SK-N-SH (cell line): ENCODE measurements around the gene PIEZO2. TPM values are rescaled to one million over a fixed set of nuclear protein-coding genes. Genes with fewer than 3 reads are reported as not detected.

ENCODE experiments used
- CTCF ChIA-PET: fragments of 300-600, 350-600 bp; formaldehyde crosslinking; extraction: SDS; loops from one replicate; lab custom pipeline; 2021; lab: Yijun Ruan, JAX
- POLR2A ChIA-PET: fragments of 350-600 bp; sonication (Branson Sonifier 250); formaldehyde crosslinking; extraction: SDS; loops from one replicate; lab custom pipeline; 2020; ENCODE audit warnings: antibody characterized with exemption, inconsistent platforms; lab: Yijun Ruan, JAX
- DNase-seq: peaks from one replicate; pipeline ENCODE4 v3.0.0; 2012
- H2AFZ ChIP-seq: fragments of 200-600 bp; sonication (generic); 2 replicates; pipeline ENCODE4 v1.8.1; 2016; ENCODE audit warnings: antibody characterized with exemption, mild to moderate bottlenecking, low read depth
- H3F3A ChIP-seq: fragments of 200-600 bp; sonication (generic); replicated peaks from 2 replicates; pipeline ENCODE3; 2016; ENCODE audit warnings: antibody characterized with exemption, mild to moderate bottlenecking; ENCODE audit not compliant: insufficient read depth
- H3K27ac ChIP-seq, 2 experiments: fragments of 200-500 bp in 1 of 2; fragments of 200-600 bp in 1 of 2; sonication (Bioruptor generic) in 1 of 2; sonication (generic), shearing (Covaris generic) in 1 of 2; 2 replicates each; pipeline versions ENCODE4 v1.5.1 to v1.6.1; 2014 to 2016; ENCODE audit warnings: low read depth in 2 of 2, inconsistent platforms in 1 of 2, low read length in 1 of 2, mild to moderate bottlenecking in 1 of 2, mixed read lengths in 1 of 2
- H3K27me3 ChIP-seq: fragments of 200-600 bp; sonication (generic), shearing (Covaris generic); 2 replicates; pipeline ENCODE4 v1.6.1; 2016; ENCODE audit warnings: mixed run types; ENCODE audit not compliant: insufficient read depth
- H3K36me3 ChIP-seq, 2 experiments: fragments of 200-500 bp in 1 of 2; fragments of 200-600 bp in 1 of 2; sonication (Bioruptor generic) in 1 of 2; sonication (generic) in 1 of 2; replicated peaks in 1 of 2; 2 replicates each; pipeline versions ENCODE3 to v1.5.1; 2014 to 2016; ENCODE audit warnings: low read length in 1 of 2, mild to moderate bottlenecking in 1 of 2; ENCODE audit not compliant: insufficient read depth in 2 of 2, control insufficient read depth in 1 of 2
- H3K4me1 ChIP-seq, 2 experiments: fragments of 200-500 bp in 1 of 2; fragments of 200-600 bp in 1 of 2; sonication (Bioruptor generic) in 1 of 2; sonication (generic), shearing (Covaris generic) in 1 of 2; 2 replicates each; pipeline versions ENCODE4 v1.5.1 to v1.6.1; 2014 to 2016; ENCODE audit warnings: low read depth in 1 of 2, low read length in 1 of 2, mixed run types in 1 of 2; ENCODE audit not compliant: insufficient read depth in 2 of 2, control insufficient read depth in 1 of 2
- H3K4me2 ChIP-seq: fragments of 200-600 bp; sonication (generic), shearing (Covaris generic); 2 replicates; pipeline ENCODE4 v1.6.1; 2017; ENCODE audit warnings: mixed run types
- H3K4me3 ChIP-seq, 2 experiments: fragments of 200-500 bp in 1 of 2; fragments of 200-600 bp in 1 of 2; sonication (Bioruptor generic) in 1 of 2; sonication (generic), shearing (Covaris generic) in 1 of 2; 2 replicates each; pipeline versions ENCODE4 v1.5.1 to v1.8.1; 2014 to 2016; ENCODE audit warnings: low read depth in 2 of 2, inconsistent platforms in 1 of 2, low read length in 1 of 2, mild to moderate bottlenecking in 1 of 2, mixed read lengths in 1 of 2, moderate library complexity in 1 of 2
- H3K79me2 ChIP-seq: fragments of 200-600 bp; sonication (generic); 2 replicates; pipeline ENCODE4 v1.8.1; 2017; ENCODE audit warnings: mild to moderate bottlenecking; ENCODE audit not compliant: insufficient read depth
- H3K9ac ChIP-seq: fragments of 200-600 bp; sonication (generic); 2 replicates; pipeline ENCODE4 v1.6.1; 2017; ENCODE audit warnings: mixed run types
- H3K9me2 ChIP-seq: fragments of 200-600 bp; sonication (generic); 2 replicates; pipeline ENCODE4 v1.6.1; 2017; ENCODE audit warnings: mixed run types
- H3K9me3 ChIP-seq: fragments of 200-600 bp; sonication (generic); 2 replicates; pipeline ENCODE4 v1.6.1; 2017; ENCODE audit warnings: mixed run types, mild to moderate bottlenecking, moderate library complexity
- H4K20me1 ChIP-seq: fragments of 200-600 bp; sonication (generic); 2 replicates; pipeline ENCODE4 v1.6.1; 2017; ENCODE audit warnings: mild to moderate bottlenecking, mixed run types; ENCODE audit not compliant: insufficient read depth
- CHD2 ChIP-seq: fragments of 150-350 bp; IDR thresholded peaks from 2 replicates; pipeline ENCODE4 v1.6.1; 2018; ENCODE audit warnings: low read length; ENCODE audit not compliant: partially characterized antibody
- CTCF ChIP-seq: fragments of 200-600 bp; sonication (generic); IDR thresholded peaks from 2 replicates; pipeline ENCODE4 v1.6.1; 2017; ENCODE audit warnings: antibody characterized with exemption, mild to moderate bottlenecking, moderate library complexity
- EP300 ChIP-seq, 2 experiments: IDR thresholded peaks; 2 replicates each; pipeline versions ENCODE4 v1.4.0 to v1.6.1; 2012; ENCODE audit warnings: borderline replicate concordance in 1 of 2, low read depth in 1 of 2, low read length in 1 of 2
- EZH2phosphoT487 ChIP-seq: fragments of 200-600 bp; sonication (generic); IDR thresholded peaks from 2 replicates; pipeline ENCODE4 v1.6.1; 2017; ENCODE audit warnings: low read depth, mixed run types, mild to moderate bottlenecking, antibody characterized with exemption, moderate library complexity, borderline replicate concordance
- FOSL2 ChIP-seq: IDR thresholded peaks from 2 replicates; pipeline ENCODE4 v1.4.0; 2012; ENCODE audit warnings: low read depth, mild to moderate bottlenecking, moderate library complexity, borderline replicate concordance
- GABPA ChIP-seq: IDR thresholded peaks from 2 replicates; pipeline ENCODE4 v1.4.0; 2012; ENCODE audit warnings: low read depth, mild to moderate bottlenecking
- GATA2 ChIP-seq: sonication (generic); formaldehyde crosslinking; IDR thresholded peaks from 2 replicates; pipeline ENCODE4 v1.5.0; 2020; ENCODE audit warnings: mild to moderate bottlenecking, missing genetic modification reagents
- JUND ChIP-seq: IDR thresholded peaks from 2 replicates; pipeline ENCODE4 v1.4.0; 2012
- MAX ChIP-seq: IDR thresholded peaks from 2 replicates; pipeline ENCODE4 v1.4.0; 2012; ENCODE audit warnings: low read depth
- MEF2A ChIP-seq: IDR thresholded peaks from 2 replicates; pipeline ENCODE4 v1.4.0; 2012; ENCODE audit warnings: low read depth, borderline replicate concordance
- MXI1 ChIP-seq: IDR thresholded peaks from 2 replicates; pipeline ENCODE4 v1.6.1; 2012; ENCODE audit warnings: mild to moderate bottlenecking, low read depth, low read length, improper control_type of control experiment
- NRF1 ChIP-seq: IDR thresholded peaks from 2 replicates; pipeline ENCODE4 v1.6.1; 2012; ENCODE audit warnings: low read depth, mild to moderate bottlenecking, low read length
- RAD21 ChIP-seq: IDR thresholded peaks from 2 replicates; pipeline ENCODE4 v1.6.1; 2012; ENCODE audit warnings: mild to moderate bottlenecking, low read length
- RCOR1 ChIP-seq: fragments of 150-350 bp; IDR thresholded peaks from 2 replicates; pipeline ENCODE4 v1.6.1; 2017; ENCODE audit warnings: antibody characterized with exemption, low read length
- REST ChIP-seq: IDR thresholded peaks from 2 replicates; pipeline ENCODE4 v1.6.1; 2012; ENCODE audit warnings: mild to moderate bottlenecking, low read depth, low read length, moderate library complexity
- TAF1 ChIP-seq: IDR thresholded peaks from 2 replicates; pipeline ENCODE4 v1.6.1; 2012; ENCODE audit warnings: low read depth, mild to moderate bottlenecking, low read length, moderate library complexity, borderline replicate concordance
- USF2 ChIP-seq: fragments of 150-350 bp; IDR thresholded peaks from 2 replicates; pipeline ENCODE4 v1.6.1; 2017; ENCODE audit warnings: antibody characterized with exemption, low read length, low read depth, borderline replicate concordance
- YY1 ChIP-seq: IDR thresholded peaks from 2 replicates; pipeline ENCODE4 v1.4.0; 2012; ENCODE audit warnings: low read depth, mild to moderate bottlenecking
- WGBS: methylation state at CpG from one replicate; pipeline ENCODE4 v1.1.6; 2017; ENCODE audit warnings: low lambda C conversion rate; 5-methylcytosine and 5-hydroxymethylcytosine counted together
- polyA plus RNA-seq, 3 experiments: library from polyadenylated mRNA; depleted of rRNA; stranded (reverse); fragments of >200 nt; gene quantifications; 2 replicates each; pipeline ENCODE4 v1.2.3, GENCODE V29; 2012

The PIEZO2 gene
- polyA plus RNA-seq, 1 of the 3 experiments (the other 2 are of a cell fraction) = not detected

- TF ChIP-seq GABPA = no peak
- TF ChIP-seq CHD2 = no peak
- no peak for TF ChIP-seq EP300 (IDR thresholded peaks at IDR 0.05; ENCODE audit: borderline replicate concordance in 1 of 2, low read depth in 1 of 2, low read length in 1 of 2)
- TF ChIP-seq MAX = no peak
- TF ChIP-seq EZH2phosphoT487 = no peak
- TF ChIP-seq NRF1 = no peak
- TF ChIP-seq FOSL2 = no peak
- no peak for TF ChIP-seq YY1
- no peak for TF ChIP-seq RAD21
- TF ChIP-seq GATA2 (CRISPR knock-in tag) = no peak
- no peak for TF ChIP-seq MEF2A
- TF ChIP-seq TAF1 = no peak
- TF ChIP-seq REST = no peak
- no peak for TF ChIP-seq RCOR1
- no peak for TF ChIP-seq USF2
- TF ChIP-seq JUND = no peak
- no peak for TF ChIP-seq MXI1
- no peak for TF ChIP-seq CTCF
- TF ChIP-seq, all 33 proteins: peak for 0
- Histone ChIP-seq H3K27me3 (peaks cover 14% of the 10 kb centered on the region; the same call in 1 of the 2 replicates), H3K9me3 (no peaks in the 10 kb centered on the region), H3K4me1 (no peaks in the 10 kb centered on the region), H3K27ac (no peak overlapping the region), H3K36me3 (no peaks in the 10 kb centered on the region), H3K9me2 (no peaks in the 10 kb centered on the region), H3K79me2 (no peaks in the 10 kb centered on the region), H2AFZ (no peak overlapping the region), H3F3A (no peaks in the 10 kb centered on the region), H4K20me1 (no peaks in the 10 kb centered on the region), H3K4me2 (no peak overlapping the region), H3K4me3 (no peak overlapping the region), H3K9ac (no peak overlapping the region)
- ChIA-PET CTCF (no interaction called here), POLR2A (no interaction called here)
- no peak for DNase-seq
- 2% methylated on average over 5 of the region's 5 CpGs for WGBS
Measured at GRCh38 chr18:11119959-11120587, 29.3 kb downstream of the PIEZO2 start.
